Upper lobe of right lung (tissue), 1 donor: ENCODE measurements around the gene MEIKIN. TPM values are rescaled to one million over a fixed set of nuclear protein-coding genes. Genes with fewer than 3 reads are reported as not detected.

Experiments
- ATAC-seq: fragments of 200-7000 bp; cut with Tn5 transposase; one replicate; pipeline ENCODE4 v1.9.1; 2020; ENCODE audit warnings: mild to moderate bottlenecking, moderate library complexity
- DNase-seq: peaks from one replicate; pipeline ENCODE4 v3.0.0-alpha.2; 2020
- H3K27ac ChIP-seq: fragments of 200-600 bp; one replicate; pipeline ENCODE4 v1.8.0; 2022
- H3K27me3 ChIP-seq: fragments of 200-600 bp; one replicate; pipeline ENCODE4 v1.8.0; 2022; ENCODE audit warnings: mild to moderate bottlenecking
- H3K36me3 ChIP-seq: fragments of 200-600 bp; one replicate; pipeline ENCODE4 v1.8.0; 2022
- H3K4me1 ChIP-seq: fragments of 200-600 bp; one replicate; pipeline ENCODE4 v1.8.0; 2022
- H3K4me3 ChIP-seq: fragments of 200-600 bp; one replicate; pipeline ENCODE4 v1.8.0; 2022; ENCODE audit warnings: mild to moderate bottlenecking
- H3K9me3 ChIP-seq: fragments of 200-600 bp; one replicate; pipeline ENCODE4 v1.8.0; 2022
- intact Hi-C: fragments of 100-400 bp; cut with DNase I; formaldehyde crosslinking; loops from one replicate; pipeline ENCODE4 v1.11.0; 2022
- total RNA-seq: library from RNA; stranded (reverse); fragmentation: NEBNext Ultra II Directional; extraction: Animal tissue kit (Norgen Biotek cat#: 25700); gene quantifications from one replicate; pipeline ENCODE4 v1.2.1, GENCODE V29; 2021
- TF ChIP-seq, protein P1 (sequence below): fragments of 200-600 bp; IDR thresholded peaks from one replicate; pipeline ENCODE4 v1.8.0; 2022; ENCODE audit warnings: antibody characterized with exemption
- donor health status: DM: no; HTN: yes; CAD: no; lungs with severe emphysema.

Gene MEIKIN
- total RNA-seq, 1 donor from 2014 or later = not detected

GRCh38 chr5:131973089-131973712 lies 27.7 kb upstream of the MEIKIN start:
- DNase-seq = no peak

DNA sequence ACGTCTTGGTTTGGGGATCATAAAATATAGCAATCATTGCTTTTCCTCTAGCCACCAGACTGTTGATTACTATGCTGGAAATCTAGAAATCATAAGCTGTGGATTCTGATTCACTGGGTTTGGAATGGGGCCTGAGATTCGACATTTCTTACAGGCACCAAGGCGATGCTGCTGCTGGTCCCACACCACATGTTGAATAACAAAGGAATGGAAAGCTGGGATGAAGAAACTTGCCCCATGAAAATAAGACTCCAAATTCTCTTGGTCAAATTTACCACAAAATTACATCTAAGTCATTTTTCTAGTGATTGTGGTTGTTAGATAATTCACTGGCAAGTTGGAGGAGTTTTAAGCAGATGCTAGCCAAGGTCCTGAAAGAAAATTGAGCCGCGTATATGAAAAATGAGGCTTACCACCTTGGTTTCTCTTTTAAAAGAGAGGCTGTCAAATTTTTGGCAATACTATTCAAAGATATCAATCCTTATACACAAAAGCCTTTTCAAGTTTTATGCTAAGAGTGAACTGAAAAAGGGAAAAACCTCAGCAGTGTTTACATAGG lies 23.0 kb upstream of the MEIKIN start:
- intact Hi-C loops = no loop called here
- H3K27me3 ChIP-seq = no peaks in the 10 kb centered on the region
- H3K27ac ChIP-seq = no peak overlapping the region
- H3K9me3 ChIP-seq = no peaks in the 10 kb centered on the region
- no peak for ATAC-seq
- TF ChIP-seq, protein P1, sequence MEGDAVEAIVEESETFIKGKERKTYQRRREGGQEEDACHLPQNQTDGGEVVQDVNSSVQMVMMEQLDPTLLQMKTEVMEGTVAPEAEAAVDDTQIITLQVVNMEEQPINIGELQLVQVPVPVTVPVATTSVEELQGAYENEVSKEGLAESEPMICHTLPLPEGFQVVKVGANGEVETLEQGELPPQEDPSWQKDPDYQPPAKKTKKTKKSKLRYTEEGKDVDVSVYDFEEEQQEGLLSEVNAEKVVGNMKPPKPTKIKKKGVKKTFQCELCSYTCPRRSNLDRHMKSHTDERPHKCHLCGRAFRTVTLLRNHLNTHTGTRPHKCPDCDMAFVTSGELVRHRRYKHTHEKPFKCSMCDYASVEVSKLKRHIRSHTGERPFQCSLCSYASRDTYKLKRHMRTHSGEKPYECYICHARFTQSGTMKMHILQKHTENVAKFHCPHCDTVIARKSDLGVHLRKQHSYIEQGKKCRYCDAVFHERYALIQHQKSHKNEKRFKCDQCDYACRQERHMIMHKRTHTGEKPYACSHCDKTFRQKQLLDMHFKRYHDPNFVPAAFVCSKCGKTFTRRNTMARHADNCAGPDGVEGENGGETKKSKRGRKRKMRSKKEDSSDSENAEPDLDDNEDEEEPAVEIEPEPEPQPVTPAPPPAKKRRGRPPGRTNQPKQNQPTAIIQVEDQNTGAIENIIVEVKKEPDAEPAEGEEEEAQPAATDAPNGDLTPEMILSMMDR = no peak
- no peaks in the 10 kb centered on the region for H3K36me3 ChIP-seq
- no peak for DNase-seq
- H3K4me1 ChIP-seq = no peaks in the 10 kb centered on the region
- no peak overlapping the region for H3K4me3 ChIP-seq

More at GRCh38 chr5:131973089-131973712, 27.7 kb upstream of the MEIKIN start:
- H3K4me1 ChIP-seq = no peaks in the 10 kb centered on the region
- intact Hi-C loops = no loop called here
- TF ChIP-seq, protein P1 = no peak
- no peaks in the 10 kb centered on the region for H3K36me3 ChIP-seq
- no peak overlapping the region for H3K4me3 ChIP-seq
- ATAC-seq = no peak
- H3K9me3 ChIP-seq = no peaks in the 10 kb centered on the region
- H3K27me3 ChIP-seq = no peaks in the 10 kb centered on the region
- H3K27ac ChIP-seq = no peak overlapping the region

DNA sequence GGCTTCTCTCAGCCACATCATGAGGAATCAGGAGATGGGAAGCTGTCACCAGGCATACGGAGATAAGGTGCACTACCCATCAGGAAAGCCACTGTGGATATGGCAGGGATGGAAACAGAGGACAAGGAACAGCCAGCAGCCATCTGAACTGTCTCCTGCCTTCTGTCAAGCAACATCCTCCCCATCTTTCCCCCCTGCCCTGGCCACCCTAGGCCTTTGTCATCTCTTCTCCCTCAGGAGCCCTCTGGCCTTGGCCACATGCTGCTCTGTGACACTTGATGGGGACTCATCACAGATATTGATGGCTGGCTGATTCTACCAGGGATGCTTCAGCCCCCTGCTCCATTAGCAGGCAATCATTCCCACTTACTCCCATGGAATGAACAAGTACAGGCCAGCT lies 21.1 kb upstream of the MEIKIN start:
- TF ChIP-seq, protein P1 = no peak
- Histone ChIP-seq H3K36me3 (no peaks in the 10 kb centered on the region), H3K27ac (no peak overlapping the region), H3K27me3 (no peaks in the 10 kb centered on the region), H3K4me3 (no peak overlapping the region), H3K4me1 (no peaks in the 10 kb centered on the region), H3K9me3 (no peaks in the 10 kb centered on the region)
- no peak for ATAC-seq
- intact Hi-C loops = no loop called here
- DNase-seq = no peak

GRCh38 chr5:131965826-131966415 lies 20.5 kb upstream of the MEIKIN start:
- no peaks in the 10 kb centered on the region for H3K36me3 ChIP-seq
- no peak overlapping the region for H3K4me3 ChIP-seq
- no peaks in the 10 kb centered on the region for H3K27me3 ChIP-seq
- H3K9me3 ChIP-seq = no peaks in the 10 kb centered on the region
- H3K4me1 ChIP-seq = no peaks in the 10 kb centered on the region
- intact Hi-C loops = no loop called here
- no peak overlapping the region for H3K27ac ChIP-seq
- TF ChIP-seq, protein P1 = no peak
- ATAC-seq (no peak), DNase-seq (no peak)

DNA sequence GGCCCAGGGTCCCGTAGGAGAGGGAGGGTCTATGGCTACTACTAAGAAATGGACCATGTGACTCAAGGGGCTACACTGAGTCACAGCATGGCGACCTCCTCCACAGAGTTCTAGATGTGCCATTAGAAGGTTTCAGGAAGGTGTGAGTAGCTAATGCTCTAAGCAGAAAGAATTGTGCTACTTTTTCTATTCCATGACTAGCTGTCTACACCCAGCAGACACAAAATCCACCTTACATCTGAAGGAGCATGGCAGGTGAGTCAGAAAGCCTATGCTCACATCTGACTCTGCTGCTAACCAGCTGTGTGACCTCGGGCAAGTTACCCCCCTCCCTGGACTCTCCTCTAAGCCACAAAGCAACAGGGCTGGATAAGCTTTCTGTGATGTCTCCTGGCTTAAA lies 14.4 kb upstream of the MEIKIN start:
- Histone ChIP-seq H3K27me3 (no peaks in the 10 kb centered on the region), H3K27ac (no peak overlapping the region), H3K36me3 (no peaks in the 10 kb centered on the region), H3K9me3 (no peaks in the 10 kb centered on the region), H3K4me1 (no peaks in the 10 kb centered on the region), H3K4me3 (no peak overlapping the region)
- ATAC-seq (no peak), DNase-seq (no peak)
- intact Hi-C loops = no loop called here
- TF ChIP-seq, protein P1 = no peak
